ENCODE measurements around the gene NRL. TPM values are rescaled to one million over a fixed set of nuclear protein-coding genes. Genes with fewer than 3 reads are reported as not detected.
A peak's percentile ranks its signal among the peaks of the same experiment; 100 is the strongest.

NRL gene
- 0.86 and 0.97 TPM in 2 replicates for polyA plus RNA-seq (2011; rRNA removed)
- polyA plus RNA-seq (2012; cell fraction: cytosol; rRNA removed), result 0.66 and 1.6 TPM in 2 replicates
- 0.71 and 1.3 TPM in 2 replicates for polyA plus RNA-seq (2012; cell fraction: nucleus; rRNA removed)
- 0.84 to 0.93 TPM (median 0.88 TPM) in 3 replicates for polyA plus RNA-seq (2017; fragmentation: RNase III; extraction: RNeasy Plus Mini Kit Qiagen cat#74134 plus additional on column Dnase treatment)
- 0.95 and 1.1 TPM in 2 replicates for polyA minus RNA-seq (2011; rRNA and poly(A)+ RNA removed)

- POLR2A ChIA-PET, result interaction anchor here (0.5 to 2.9 kb wide), 25 partner anchors 10 to 1471 kb away, joined by 3 to 55 read pairs (median 4); partner anchors contain the start of genes CARMIL3, CIDEB, DHRS4L2 and EMC9
Observed at GRCh38 chr14:24114532-24115421, at the start of gene NRL, which contains the start of gene DCAF11. Gene NRL (minus strand): TSS chr14:24114949. CDS start chr14:24082848, 32,101 bp downstream. Gene DCAF11 (plus strand): TSS chr14:24114777. CDS start chr14:24115595, 818 bp downstream.

More at GRCh38 chr14:24114532-24115421, at the start of gene NRL, which contains the start of gene DCAF11:
- H3K27ac ChIP-seq, result peak within 1 kb of the TSS; percentile 95 to 96
- peak within 1 kb of the TSS; percentile 62 for H3K4me3 ChIP-seq
- DNase-seq (ENCODE audit: low read depth in 1 of 2, low spot score in 1 of 2), result peak; percentile 99 to 100
- peak; percentile 88 for TF ChIP-seq CHD2 (IDR thresholded peaks at IDR 0.05; ENCODE audit: low read length, partially characterized antibody)
- TF ChIP-seq RCOR1 (IDR thresholded peaks at IDR 0.05; ENCODE audit: low read depth, low read length), result no peak
- TF ChIP-seq RFX5 (IDR thresholded peaks at IDR 0.05), result peak; percentile 85
- peak; percentile 77 for TF ChIP-seq MYC (IDR thresholded peaks at IDR 0.05; ENCODE audit: borderline replicate concordance, low read length)
- TF ChIP-seq, protein P1, sequence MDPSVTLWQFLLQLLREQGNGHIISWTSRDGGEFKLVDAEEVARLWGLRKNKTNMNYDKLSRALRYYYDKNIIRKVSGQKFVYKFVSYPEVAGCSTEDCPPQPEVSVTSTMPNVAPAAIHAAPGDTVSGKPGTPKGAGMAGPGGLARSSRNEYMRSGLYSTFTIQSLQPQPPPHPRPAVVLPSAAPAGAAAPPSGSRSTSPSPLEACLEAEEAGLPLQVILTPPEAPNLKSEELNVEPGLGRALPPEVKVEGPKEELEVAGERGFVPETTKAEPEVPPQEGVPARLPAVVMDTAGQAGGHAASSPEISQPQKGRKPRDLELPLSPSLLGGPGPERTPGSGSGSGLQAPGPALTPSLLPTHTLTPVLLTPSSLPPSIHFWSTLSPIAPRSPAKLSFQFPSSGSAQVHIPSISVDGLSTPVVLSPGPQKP (IDR thresholded peaks at IDR 0.05; ENCODE audit: low read depth, low read length), result no peak
- TF ChIP-seq, protein P2, sequence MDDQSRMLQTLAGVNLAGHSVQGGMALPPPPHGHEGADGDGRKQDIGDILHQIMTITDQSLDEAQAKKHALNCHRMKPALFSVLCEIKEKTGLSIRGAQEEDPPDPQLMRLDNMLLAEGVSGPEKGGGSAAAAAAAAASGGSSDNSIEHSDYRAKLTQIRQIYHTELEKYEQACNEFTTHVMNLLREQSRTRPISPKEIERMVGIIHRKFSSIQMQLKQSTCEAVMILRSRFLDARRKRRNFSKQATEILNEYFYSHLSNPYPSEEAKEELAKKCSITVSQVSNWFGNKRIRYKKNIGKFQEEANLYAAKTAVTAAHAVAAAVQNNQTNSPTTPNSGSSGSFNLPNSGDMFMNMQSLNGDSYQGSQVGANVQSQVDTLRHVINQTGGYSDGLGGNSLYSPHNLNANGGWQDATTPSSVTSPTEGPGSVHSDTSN (IDR thresholded peaks at IDR 0.05), result peak; percentile 86
- TF ChIP-seq KDM1A (IDR thresholded peaks at IDR 0.05; ENCODE audit: low read depth), result no peak
- TF ChIP-seq GATA3 (IDR thresholded peaks at IDR 0.05; ENCODE audit: borderline replicate concordance), result peak; percentile 28; the same call in 1 of the 2 replicates
- TF ChIP-seq JUN (IDR thresholded peaks at IDR 0.05), result peak in 1 of 2 experiments; percentile 10; a peak in 2 of 5 replicates
- TF ChIP-seq SREBF2 (IDR thresholded peaks at IDR 0.05), result no peak
- TF ChIP-seq, protein P3, sequence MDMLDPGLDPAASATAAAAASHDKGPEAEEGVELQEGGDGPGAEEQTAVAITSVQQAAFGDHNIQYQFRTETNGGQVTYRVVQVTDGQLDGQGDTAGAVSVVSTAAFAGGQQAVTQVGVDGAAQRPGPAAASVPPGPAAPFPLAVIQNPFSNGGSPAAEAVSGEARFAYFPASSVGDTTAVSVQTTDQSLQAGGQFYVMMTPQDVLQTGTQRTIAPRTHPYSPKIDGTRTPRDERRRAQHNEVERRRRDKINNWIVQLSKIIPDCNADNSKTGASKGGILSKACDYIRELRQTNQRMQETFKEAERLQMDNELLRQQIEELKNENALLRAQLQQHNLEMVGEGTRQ (IDR thresholded peaks at IDR 0.05), result peak; percentile 96
- TF ChIP-seq, protein P4, sequence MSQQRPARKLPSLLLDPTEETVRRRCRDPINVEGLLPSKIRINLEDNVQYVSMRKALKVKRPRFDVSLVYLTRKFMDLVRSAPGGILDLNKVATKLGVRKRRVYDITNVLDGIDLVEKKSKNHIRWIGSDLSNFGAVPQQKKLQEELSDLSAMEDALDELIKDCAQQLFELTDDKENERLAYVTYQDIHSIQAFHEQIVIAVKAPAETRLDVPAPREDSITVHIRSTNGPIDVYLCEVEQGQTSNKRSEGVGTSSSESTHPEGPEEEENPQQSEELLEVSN (IDR thresholded peaks at IDR 0.05; ENCODE audit: borderline replicate concordance, low read depth), result peak; percentile 69; the same call in 1 of the 2 replicates
- peak; percentile 41; the same call in 1 of the 2 replicates for TF ChIP-seq PHF8 (IDR thresholded peaks at IDR 0.05; ENCODE audit: borderline replicate concordance, low read depth)
- TF ChIP-seq FOSL2 (IDR thresholded peaks at IDR 0.05), result no peak
- peak; percentile 28; the same call in 1 of the 2 replicates for TF ChIP-seq FOSL2 (CRISPR knock-in tag; IDR thresholded peaks at IDR 0.05)
- TF ChIP-seq, protein P5, sequence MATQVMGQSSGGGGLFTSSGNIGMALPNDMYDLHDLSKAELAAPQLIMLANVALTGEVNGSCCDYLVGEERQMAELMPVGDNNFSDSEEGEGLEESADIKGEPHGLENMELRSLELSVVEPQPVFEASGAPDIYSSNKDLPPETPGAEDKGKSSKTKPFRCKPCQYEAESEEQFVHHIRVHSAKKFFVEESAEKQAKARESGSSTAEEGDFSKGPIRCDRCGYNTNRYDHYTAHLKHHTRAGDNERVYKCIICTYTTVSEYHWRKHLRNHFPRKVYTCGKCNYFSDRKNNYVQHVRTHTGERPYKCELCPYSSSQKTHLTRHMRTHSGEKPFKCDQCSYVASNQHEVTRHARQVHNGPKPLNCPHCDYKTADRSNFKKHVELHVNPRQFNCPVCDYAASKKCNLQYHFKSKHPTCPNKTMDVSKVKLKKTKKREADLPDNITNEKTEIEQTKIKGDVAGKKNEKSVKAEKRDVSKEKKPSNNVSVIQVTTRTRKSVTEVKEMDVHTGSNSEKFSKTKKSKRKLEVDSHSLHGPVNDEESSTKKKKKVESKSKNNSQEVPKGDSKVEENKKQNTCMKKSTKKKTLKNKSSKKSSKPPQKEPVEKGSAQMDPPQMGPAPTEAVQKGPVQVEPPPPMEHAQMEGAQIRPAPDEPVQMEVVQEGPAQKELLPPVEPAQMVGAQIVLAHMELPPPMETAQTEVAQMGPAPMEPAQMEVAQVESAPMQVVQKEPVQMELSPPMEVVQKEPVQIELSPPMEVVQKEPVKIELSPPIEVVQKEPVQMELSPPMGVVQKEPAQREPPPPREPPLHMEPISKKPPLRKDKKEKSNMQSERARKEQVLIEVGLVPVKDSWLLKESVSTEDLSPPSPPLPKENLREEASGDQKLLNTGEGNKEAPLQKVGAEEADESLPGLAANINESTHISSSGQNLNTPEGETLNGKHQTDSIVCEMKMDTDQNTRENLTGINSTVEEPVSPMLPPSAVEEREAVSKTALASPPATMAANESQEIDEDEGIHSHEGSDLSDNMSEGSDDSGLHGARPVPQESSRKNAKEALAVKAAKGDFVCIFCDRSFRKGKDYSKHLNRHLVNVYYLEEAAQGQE (IDR thresholded peaks at IDR 0.05), result peak; percentile 92
- peak; percentile 97 for TF ChIP-seq MAX (IDR thresholded peaks at IDR 0.05)
- TF ChIP-seq HOXB5 (CRISPR knock-in tag; IDR thresholded peaks at IDR 0.05), result peak; percentile 100
- TF ChIP-seq POLR2A (IDR thresholded peaks at IDR 0.05; ENCODE audit: low read length), result 0 out of 2 replicates have a peak, but pooled peaks have one; percentile 3
- no peak for TF ChIP-seq CBX2 (IDR thresholded peaks at IDR 0.05; ENCODE audit: borderline replicate concordance, low read depth)
- CTCF ChIA-PET, result interaction anchor here (0.8 to 5.6 kb wide), 15 partner anchors 11 to 526 kb away, joined by 3 to 44 read pairs (median 4); partner anchors contain the start of genes EMC9 and IRF9
- ATAC-seq, result peak; percentile 92 to 94
- H3K4me1 ChIP-seq, result peaks cover 11% of the 10 kb centered on the region; the same call in 1 of the 3 replicates
- H3K9me3 ChIP-seq, result no peaks in the 10 kb centered on the region
- peak within 1 kb of the TSS; percentile 89 for H3K4me2 ChIP-seq
- FAIRE-seq, result peak; percentile 77
- WGBS (ENCODE audit: missing lambda C conversion rate), result 2% methylated on average over 56 of the region's 65 CpGs
